CD14-positive monocyte (primary cell): ENCODE measurements around the gene FAM228A. TPM values are rescaled to one million over a fixed set of nuclear protein-coding genes. Genes with fewer than 3 reads are reported as not detected.
A peak's percentile ranks its signal among the peaks of the same experiment; 100 is the strongest.

Experiments
- DNase-seq, 3 donors: peaks; one replicate each; pipeline ENCODE4 v3.0.0-alpha.2; 2011 to 2022
- H2AFZ ChIP-seq: 2 replicates; pipeline ENCODE4 v1.6.0; 2012; ENCODE audit warnings: mild to moderate bottlenecking, low read depth, low read length, inconsistent platforms; ENCODE audit not compliant: insufficient read depth, poor library complexity, severe bottlenecking
- H3K27ac ChIP-seq, 2 donors: 1 replicate in 1 of 2; 2 replicates in 1 of 2; pipeline ENCODE4 v1.5.1; 2012 to 2013; ENCODE audit warnings: low read length in 2 of 2, control low read depth in 1 of 2, inconsistent platforms in 1 of 2, low read depth in 1 of 2, mild to moderate bottlenecking in 1 of 2
- H3K27me3 ChIP-seq, 2 donors: one replicate each; pipeline versions ENCODE4 v1.6.0 to v1.6.1; 2011 to 2013; ENCODE audit warnings: low read length in 2 of 2; ENCODE audit not compliant: control insufficient read depth in 2 of 2, insufficient read depth in 2 of 2
- H3K36me3 ChIP-seq, 2 donors: replicated peaks in 1 of 2; 1 replicate in 1 of 2; 2 replicates in 1 of 2; pipeline versions ENCODE4 v1.5.1 to v1.6.1; 2012 to 2013; ENCODE audit warnings: low read length in 2 of 2, control low read depth in 1 of 2, inconsistent platforms in 1 of 2, mild to moderate bottlenecking in 1 of 2; ENCODE audit not compliant: insufficient read depth in 2 of 2, control insufficient read depth in 1 of 2
- H3K4me1 ChIP-seq, 2 donors: 1 replicate in 1 of 2; 2 replicates in 1 of 2; pipeline versions ENCODE4 v1.5.1 to v1.6.1; 2012 to 2013; ENCODE audit warnings: low read length in 2 of 2, control low read depth in 1 of 2, inconsistent platforms in 1 of 2, mild to moderate bottlenecking in 1 of 2, moderate library complexity in 1 of 2; ENCODE audit not compliant: insufficient read depth in 2 of 2, control insufficient read depth in 1 of 2
- H3K4me2 ChIP-seq: replicated peaks from 2 replicates; pipeline ENCODE3; 2012; ENCODE audit warnings: low read length, moderate library complexity, mild to moderate bottlenecking; ENCODE audit not compliant: poor library complexity, severe bottlenecking; ENCODE audit errors: extremely low read depth
- H3K4me3 ChIP-seq, 3 experiments: fragments of 200-600 bp in 1 of 3; sonication (generic) in 1 of 3; replicated peaks in 1 of 3; 1 replicate in 2 of 3; 2 replicates in 1 of 3; pipeline ENCODE4 v1.5.1; 2011 to 2013; ENCODE audit warnings: low read length in 3 of 3, mild to moderate bottlenecking in 3 of 3, control low read depth in 2 of 3, low read depth in 2 of 3, inconsistent platforms in 1 of 3, moderate library complexity in 1 of 3
- H3K79me2 ChIP-seq: 2 replicates; pipeline ENCODE4 v1.6.0; 2012; ENCODE audit warnings: mild to moderate bottlenecking, control low read depth, inconsistent platforms, low read length, moderate library complexity; ENCODE audit not compliant: insufficient read depth
- H3K9ac ChIP-seq: 2 replicates; pipeline ENCODE4 v1.6.0; 2017; ENCODE audit warnings: low read length, mild to moderate bottlenecking; ENCODE audit not compliant: insufficient read depth, poor library complexity, severe bottlenecking
- H3K9me3 ChIP-seq, 2 donors: replicated peaks in 1 of 2; 1 replicate in 1 of 2; 2 replicates in 1 of 2; pipeline versions ENCODE4 v1.5.1 to v1.6.1; 2012 to 2013; ENCODE audit warnings: low read length in 2 of 2, control low read depth in 1 of 2; ENCODE audit not compliant: control insufficient read depth in 1 of 2, insufficient read depth in 1 of 2
- H4K20me1 ChIP-seq: 2 replicates; pipeline ENCODE4 v1.6.0; 2012; ENCODE audit warnings: mild to moderate bottlenecking, low read length, control low read depth, moderate library complexity; ENCODE audit not compliant: insufficient read depth
- H3K27ac Mint-ChIP-seq, 7 donors: one replicate each; pipeline ENCODE4 v1.8.0; 2020; ENCODE audit warnings: mild to moderate bottlenecking in 7 of 7, mixed read lengths in 7 of 7, moderate library complexity in 6 of 7, inconsistent platforms in 2 of 7
- H3K27me3 Mint-ChIP-seq, 3 donors: one replicate each; pipeline ENCODE4 v1.8.0; 2021 to 2022; ENCODE audit warnings: low read depth in 3 of 3, mild to moderate bottlenecking in 3 of 3, mixed read lengths in 3 of 3, moderate library complexity in 3 of 3, inconsistent platforms in 1 of 3
- H3K36me3 Mint-ChIP-seq, 2 donors: one replicate each; pipeline ENCODE4 v1.8.0; 2020; ENCODE audit warnings: mixed read lengths in 2 of 2, inconsistent platforms in 1 of 2, mild to moderate bottlenecking in 1 of 2
- H3K4me1 Mint-ChIP-seq: one replicate; pipeline ENCODE4 v1.8.0; 2020; ENCODE audit warnings: mild to moderate bottlenecking, mixed read lengths
- H3K4me3 Mint-ChIP-seq, 2 donors: one replicate each; pipeline ENCODE4 v1.8.0; 2020; ENCODE audit warnings: mild to moderate bottlenecking in 2 of 2, mixed read lengths in 2 of 2, moderate library complexity in 1 of 2
- H3K9me3 Mint-ChIP-seq, 7 donors: one replicate each; pipeline ENCODE4 v1.8.0; 2020 to 2022; ENCODE audit warnings: mixed read lengths in 7 of 7, mild to moderate bottlenecking in 6 of 7, moderate library complexity in 6 of 7, inconsistent platforms in 2 of 7
- WGBS: methylation state at CpG from one replicate; pipeline ENCODE4 v1.1.5; 2013; ENCODE audit warnings: missing lambda C conversion rate; ENCODE audit not compliant: insufficient coverage; 5-methylcytosine and 5-hydroxymethylcytosine counted together
- intact Hi-C, 2 donors: fragments of 100-400 bp; cut with micrococcal nuclease; formaldehyde crosslinking; loops; one replicate each; pipeline versions ENCODE4 v1.15.0 to v1.15.1; 2023
- polyA plus RNA-seq, 3 donors: library from polyadenylated mRNA; depleted of rRNA in 1 of 3; unstranded in 2 of 3; stranded (reverse) in 1 of 3; fragments of 300-500 nt in 2 of 3; fragments of >200 nt in 1 of 3; fragmentation: Illumina TruSeq in 2 of 3; gene quantifications; 1 replicate in 2 of 3; 2 replicates in 1 of 3; pipeline ENCODE4 v1.2.3, GENCODE V29; 2012 to 2021
- TF ChIP-seq, protein P1 (sequence below): fragments of 200-600 bp; IDR thresholded peaks from one replicate; pipeline ENCODE4 v1.8.0; 2022; ENCODE audit warnings: antibody characterized with exemption, mild to moderate bottlenecking

The FAM228A gene
- polyA plus RNA-seq, 3 donors = 0.09 to 0.17 TPM; not detected in 1

DNA sequence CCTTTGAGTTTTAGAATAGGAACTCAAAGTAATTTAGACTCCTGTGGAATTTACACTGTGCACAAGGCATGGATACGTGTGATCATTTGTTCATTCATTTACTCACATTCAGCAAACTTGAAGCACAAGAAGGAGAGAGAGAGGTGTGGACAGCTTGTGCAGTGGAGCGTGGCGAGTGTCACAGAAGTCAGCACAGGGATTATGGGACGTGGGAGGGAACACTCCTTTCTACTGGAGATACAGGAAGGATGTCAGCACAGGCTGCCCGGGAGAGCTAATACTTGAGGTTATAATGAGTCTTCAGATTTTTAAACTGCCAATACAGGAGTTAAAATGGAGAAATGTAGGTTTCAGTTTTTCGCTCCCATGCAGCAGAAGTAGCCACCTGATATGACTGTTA is 7.0 kb downstream of the FAM228A start:
- H3K36me3 Mint-ChIP-seq = no peaks in the 10 kb centered on the region
- H3K36me3 ChIP-seq = no peaks in the 10 kb centered on the region
- H4K20me1 ChIP-seq = no peaks in the 10 kb centered on the region
- no peak overlapping the region for H3K4me2 ChIP-seq
- H3K27ac Mint-ChIP-seq = peak overlapping the region in 1 of 7 donors; percentile 7
- no peak overlapping the region for H3K4me3 Mint-ChIP-seq
- H3K79me2 ChIP-seq = no peaks in the 10 kb centered on the region
- intact Hi-C loops = no loop called here
- TF ChIP-seq, protein P1, sequence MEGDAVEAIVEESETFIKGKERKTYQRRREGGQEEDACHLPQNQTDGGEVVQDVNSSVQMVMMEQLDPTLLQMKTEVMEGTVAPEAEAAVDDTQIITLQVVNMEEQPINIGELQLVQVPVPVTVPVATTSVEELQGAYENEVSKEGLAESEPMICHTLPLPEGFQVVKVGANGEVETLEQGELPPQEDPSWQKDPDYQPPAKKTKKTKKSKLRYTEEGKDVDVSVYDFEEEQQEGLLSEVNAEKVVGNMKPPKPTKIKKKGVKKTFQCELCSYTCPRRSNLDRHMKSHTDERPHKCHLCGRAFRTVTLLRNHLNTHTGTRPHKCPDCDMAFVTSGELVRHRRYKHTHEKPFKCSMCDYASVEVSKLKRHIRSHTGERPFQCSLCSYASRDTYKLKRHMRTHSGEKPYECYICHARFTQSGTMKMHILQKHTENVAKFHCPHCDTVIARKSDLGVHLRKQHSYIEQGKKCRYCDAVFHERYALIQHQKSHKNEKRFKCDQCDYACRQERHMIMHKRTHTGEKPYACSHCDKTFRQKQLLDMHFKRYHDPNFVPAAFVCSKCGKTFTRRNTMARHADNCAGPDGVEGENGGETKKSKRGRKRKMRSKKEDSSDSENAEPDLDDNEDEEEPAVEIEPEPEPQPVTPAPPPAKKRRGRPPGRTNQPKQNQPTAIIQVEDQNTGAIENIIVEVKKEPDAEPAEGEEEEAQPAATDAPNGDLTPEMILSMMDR = no peak
- peaks cover 2% of the 10 kb centered on the region for H3K4me1 Mint-ChIP-seq
- no peak overlapping the region for H3K27ac ChIP-seq
- H3K9me3 ChIP-seq = no peaks in the 10 kb centered on the region
- peaks cover 0 to 5% (median 0%) of the 10 kb centered on the region in 7 donors for H3K9me3 Mint-ChIP-seq
- no peak overlapping the region for H3K9ac ChIP-seq
- DNase-seq = no peak
- peaks cover 0 to 7% (median 0%) of the 10 kb centered on the region in 3 donors for H3K27me3 Mint-ChIP-seq
- WGBS = 80% methylated on average over 1 of the region's 6 CpGs
- no peaks in the 10 kb centered on the region for H3K4me1 ChIP-seq
- no peak overlapping the region for H3K4me3 ChIP-seq
- no peak overlapping the region for H2AFZ ChIP-seq
- H3K27me3 ChIP-seq = no peaks in the 10 kb centered on the region

DNA sequence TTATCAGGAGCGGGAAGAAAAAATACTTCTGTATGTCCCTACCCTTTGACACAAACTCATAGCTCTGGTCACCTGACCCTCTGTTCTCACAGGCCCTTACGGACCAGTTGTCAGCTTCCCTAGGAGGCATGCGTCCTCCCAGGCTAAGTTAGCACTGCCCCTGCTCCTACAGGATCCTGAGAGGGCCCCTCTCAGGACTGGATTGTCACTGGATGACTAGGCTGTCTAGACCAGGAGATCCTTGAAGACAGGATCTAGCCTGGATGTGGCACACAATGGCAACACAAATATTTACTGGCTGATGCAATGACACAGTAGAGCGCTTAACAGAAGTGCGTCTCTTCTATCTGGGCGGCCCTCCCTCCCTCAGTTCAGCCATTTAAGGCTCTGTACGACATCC is 7.7 kb downstream of the FAM228A start:
- Histone ChIP-seq H3K9me3 (no peaks in the 10 kb centered on the region), H4K20me1 (no peaks in the 10 kb centered on the region), H3K4me2 (no peak overlapping the region), H3K4me3 (no peak overlapping the region), H3K27ac (no peak overlapping the region), H3K4me1 (no peaks in the 10 kb centered on the region), H3K9ac (no peak overlapping the region), H3K36me3 (no peaks in the 10 kb centered on the region), H3K27me3 (no peaks in the 10 kb centered on the region), H3K79me2 (no peaks in the 10 kb centered on the region), H2AFZ (no peak overlapping the region)
- Mint-ChIP-seq H3K27ac (peak overlapping the region in 2 of 7 donors; percentile 4 to 52), H3K27me3 (peaks cover 0 to 7% (median 0%) of the 10 kb centered on the region in 3 donors), H3K4me3 (no peak overlapping the region), H3K4me1 (peaks cover 2% of the 10 kb centered on the region), H3K36me3 (no peaks in the 10 kb centered on the region), H3K9me3 (peaks cover 0 to 5% (median 1%) of the 10 kb centered on the region in 7 donors)
- intact Hi-C loops = no loop called here
- DNase-seq = no peak
- TF ChIP-seq, protein P1 = no peak
- WGBS = 100% methylated on average over 5 of the region's 7 CpGs
